C4-2B (cell line): ENCODE measurements around the gene KRT222.

Experiments
- CTCF ChIP-seq: fragments of 450-650 bp; conservative IDR thresholded peaks from 2 replicates; pipeline ENCODE4 v1.5.1; 2017; ENCODE audit warnings: mild to moderate bottlenecking
- ZFX ChIP-seq: fragments of 450-650 bp; IDR thresholded peaks from 2 replicates; pipeline ENCODE4 v1.6.1; 2017

GRCh38 chr17:40622509-40622928 lies 42.5 kb downstream of the KRT222 start:
- TF ChIP-seq CTCF (no peak), ZFX (no peak)
